Measurements from ENCODE around the gene ZFP91. TPM values are rescaled to one million over a fixed set of nuclear protein-coding genes. Genes with fewer than 3 reads are reported as not detected.

Gene ZFP91
- total RNA-seq, 2 experiments from 2014 or later: 38.7 to 50.9 TPM

GRCh38 chr11:58597486-58598144 lies 18.8 kb downstream of the ZFP91 start:
- H3K79me2 ChIP-seq (ENCODE audit: insufficient read depth, low read depth, low read length): peaks cover 100% of the 10 kb centered on the region
- H3K4me1 ChIP-seq (ENCODE audit: insufficient read depth, low read length, poor library complexity, severe bottlenecking): no peaks in the 10 kb centered on the region
- no peak for DNase-seq (ENCODE audit: low spot score)
- no TSS peak for BruUV-seq (replicated peaks)
- H2AFZ ChIP-seq (ENCODE audit: low read length): no peak overlapping the region
- ChIA-PET CTCF (ENCODE audit: unreplicated experiment) (no interaction called here), POLR2A (interaction anchor here (0.7 to 1.1 kb wide), 5 partner anchors 9 to 49 kb away, joined by 3 to 5 read pairs (median 3); partner anchors contain the start of gene LPXN)
- no peak overlapping the region for H3K27ac ChIP-seq (ENCODE audit: low read depth, low read length, poor library complexity, severe bottlenecking)
- H3K4me3 ChIP-seq (ENCODE audit: low read depth, low read length, poor library complexity, severe bottlenecking): no peak overlapping the region
- H3K36me3 ChIP-seq (ENCODE audit: insufficient read depth, low read length): peaks cover 94% of the 10 kb centered on the region
- H3K4me2 ChIP-seq (ENCODE audit: low read length): no peak overlapping the region
- H3K9me2 ChIP-seq (ENCODE audit: insufficient read depth, low read length): no peaks in the 10 kb centered on the region
- TF ChIP-seq, protein P1, sequence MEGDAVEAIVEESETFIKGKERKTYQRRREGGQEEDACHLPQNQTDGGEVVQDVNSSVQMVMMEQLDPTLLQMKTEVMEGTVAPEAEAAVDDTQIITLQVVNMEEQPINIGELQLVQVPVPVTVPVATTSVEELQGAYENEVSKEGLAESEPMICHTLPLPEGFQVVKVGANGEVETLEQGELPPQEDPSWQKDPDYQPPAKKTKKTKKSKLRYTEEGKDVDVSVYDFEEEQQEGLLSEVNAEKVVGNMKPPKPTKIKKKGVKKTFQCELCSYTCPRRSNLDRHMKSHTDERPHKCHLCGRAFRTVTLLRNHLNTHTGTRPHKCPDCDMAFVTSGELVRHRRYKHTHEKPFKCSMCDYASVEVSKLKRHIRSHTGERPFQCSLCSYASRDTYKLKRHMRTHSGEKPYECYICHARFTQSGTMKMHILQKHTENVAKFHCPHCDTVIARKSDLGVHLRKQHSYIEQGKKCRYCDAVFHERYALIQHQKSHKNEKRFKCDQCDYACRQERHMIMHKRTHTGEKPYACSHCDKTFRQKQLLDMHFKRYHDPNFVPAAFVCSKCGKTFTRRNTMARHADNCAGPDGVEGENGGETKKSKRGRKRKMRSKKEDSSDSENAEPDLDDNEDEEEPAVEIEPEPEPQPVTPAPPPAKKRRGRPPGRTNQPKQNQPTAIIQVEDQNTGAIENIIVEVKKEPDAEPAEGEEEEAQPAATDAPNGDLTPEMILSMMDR (conservative IDR thresholded peaks at IDR 0.05; ENCODE audit: low read length): no peak
- TF ChIP-seq EZH2phosphoT487 (IDR thresholded peaks at IDR 0.05; ENCODE audit: borderline replicate concordance, low read depth, low read length): no peak
- no peaks in the 10 kb centered on the region for H3K9me3 ChIP-seq (ENCODE audit: low read length)
- peaks cover 20% of the 10 kb centered on the region for H4K20me1 ChIP-seq (ENCODE audit: insufficient read depth, low read length)
- intact Hi-C loops (cut with micrococcal nuclease; ENCODE audit: unreplicated experiment): no loop called here

DNA sequence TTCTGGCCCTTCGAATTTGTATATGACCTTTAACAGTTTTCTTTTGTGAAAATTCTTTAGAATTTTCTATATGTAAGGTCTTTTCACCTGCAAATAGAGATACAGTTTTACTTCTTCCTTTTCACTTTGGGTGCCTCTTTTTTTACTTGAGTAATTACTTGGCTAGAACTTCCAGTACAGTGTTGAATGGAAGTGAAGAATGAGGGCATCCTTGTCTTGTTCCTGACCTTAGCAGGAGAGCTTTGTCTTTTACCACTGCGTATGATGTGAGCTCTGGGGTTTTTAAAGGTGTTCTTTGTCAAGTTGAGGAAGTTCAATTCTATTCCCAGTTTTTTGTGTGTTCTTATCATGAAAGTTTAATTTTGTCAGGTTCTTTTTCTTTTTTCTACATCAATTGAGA lies 21.6 kb downstream of the ZFP91 start:
- Histone ChIP-seq H4K20me1 (ENCODE audit: insufficient read depth, low read length) (peaks cover 20% of the 10 kb centered on the region), H3K9me3 (ENCODE audit: low read length) (no peaks in the 10 kb centered on the region), H3K79me2 (ENCODE audit: insufficient read depth, low read depth, low read length) (peaks cover 100% of the 10 kb centered on the region), H3K4me1 (ENCODE audit: insufficient read depth, low read length, poor library complexity, severe bottlenecking) (peaks cover 6% of the 10 kb centered on the region), H3K27ac (ENCODE audit: low read depth, low read length, poor library complexity, severe bottlenecking) (no peak overlapping the region), H3K4me3 (ENCODE audit: low read depth, low read length, poor library complexity, severe bottlenecking) (no peak overlapping the region), H3K4me2 (ENCODE audit: low read length) (no peak overlapping the region), H3K9me2 (ENCODE audit: insufficient read depth, low read length) (no peaks in the 10 kb centered on the region), H3K36me3 (ENCODE audit: insufficient read depth, low read length) (peaks cover 97% of the 10 kb centered on the region), H2AFZ (ENCODE audit: low read length) (no peak overlapping the region)
- TF ChIP-seq EZH2phosphoT487 (IDR thresholded peaks at IDR 0.05; ENCODE audit: borderline replicate concordance, low read depth, low read length): no peak
- TF ChIP-seq, protein P1 (conservative IDR thresholded peaks at IDR 0.05; ENCODE audit: low read length): no peak
- CTCF ChIA-PET (ENCODE audit: unreplicated experiment): no interaction called here
- POLR2A ChIA-PET: no interaction called here
- no TSS peak for BruUV-seq (replicated peaks)
- intact Hi-C loops (cut with micrococcal nuclease; ENCODE audit: unreplicated experiment): no loop called here
- DNase-seq (ENCODE audit: low spot score): no peak

Data from OCI-LY7 (cell line).